ENCODE measurements around the gene TAP1. TPM values are rescaled to one million over a fixed set of nuclear protein-coding genes. Genes with fewer than 3 reads are reported as not detected.

Gene TAP1
- total RNA-seq, 8 experiments from 2014 or later = 0.18 to 115 (median 12.6) TPM

GRCh38 chr6:32799740-32800139 lies 53.8 kb downstream of the TAP1 start:
- H3K4me3 ChIP-seq = no peak overlapping the region
- no peak for ATAC-seq (replicated peaks in 6 of 8)
- H3K4me1 ChIP-seq (replicated peaks in 1 of 2) = no peaks in the 10 kb centered on the region
- in situ Hi-C loops (cut with MboI; ENCODE audit: low pct_unique_long_range_greater_than_20kb in 2 of 9, low sequenced_read_pairs in 9 of 9, unreplicated experiment in 9 of 9) = loop anchor here in 6 of 9 experiments (10.0 to 25.0 kb wide), 4 partner anchors 362 to 562 kb away; partner anchors contain the start of genes BTNL2 (in 3 of the 6) and HLA-DRA (in 1 of the 6)
- WGBS, 10 experiments = 20 to 100% (median 66%) methylated on average over 1 to 3 of the region's 3 CpGs; no CpG with 5 or more reads in 2 of the 10 experiments
- H3K27ac ChIP-seq = no peak overlapping the region

- no peaks in the 10 kb centered on the region for H3K4me1 ChIP-seq (replicated peaks in 1 of 2)
- H3K27ac ChIP-seq = no peak overlapping the region
- ATAC-seq (replicated peaks in 6 of 8) = no peak
- WGBS, 10 experiments = 69 to 100% (median 95%) methylated on average over 2 to 3 of the region's 3 CpGs; no CpG with 5 or more reads in 3 of the 10 experiments
- no peak overlapping the region for H3K4me3 ChIP-seq
- in situ Hi-C loops (cut with MboI; ENCODE audit: low pct_unique_long_range_greater_than_20kb in 2 of 9, low sequenced_read_pairs in 9 of 9, unreplicated experiment in 9 of 9) = loop anchor here in 6 of 9 experiments (10.0 to 25.0 kb wide), 4 partner anchors 362 to 562 kb away; partner anchors contain the start of genes BTNL2 (in 3 of the 6) and HLA-DRA (in 1 of the 6)
These were observed 54.3 kb downstream of the TAP1 start for GRCh38 chr6:32799168-32799567.

- peak; percentile 60 to 95 (median 78) for ATAC-seq (replicated peaks in 6 of 8)
- in situ Hi-C loops (cut with MboI; ENCODE audit: low pct_unique_long_range_greater_than_20kb in 2 of 9, low sequenced_read_pairs in 9 of 9, unreplicated experiment in 9 of 9) = loop anchor here in 6 of 9 experiments (10.0 to 25.0 kb wide), 4 partner anchors 360 to 560 kb away; partner anchors contain the start of genes BTNL2 (in 3 of the 6) and HLA-DRA (in 1 of the 6)
- Histone ChIP-seq H3K27ac (no peak overlapping the region), H3K4me1 (replicated peaks in 1 of 2) (no peaks in the 10 kb centered on the region), H3K4me3 (peak overlapping the region in 1 of 5 donors; percentile 9)
- whole genome bisulfite sequencing, 10 experiments = 0 to 26% (median 19%) methylated on average over 3 to 24 of the region's 30 CpGs
These were observed 56.4 kb downstream of the TAP1 start for GRCh38 chr6:32796848-32797776.

Other genes starting within 250 kb of the TAP1 start
- under 1 TPM in 4 of 8 experiments, not detected in 4; 0.13 to 0.57 (median 0.17) TPM for gene HLA-DQA1, start 216.3 kb downstream of the TAP1 start, total RNA-seq
- gene HLA-DQB1, start 187.0 kb downstream of the TAP1 start, total RNA-seq = 1 to 10 TPM in 1 of 8 experiments, under 1 TPM in 3, not detected in 4; 0.25 to 1.1 (median 0.54) TPM
- gene HLA-DQA2, start 112.3 kb downstream of the TAP1 start, total RNA-seq = under 1 TPM in 1 of 8 experiments, not detected in 7; 0.14 TPM
- gene HLA-DQB2, start 90.2 kb downstream of the TAP1 start, total RNA-seq = under 1 TPM in 3 of 8 experiments, not detected in 5; 0.08 to 0.19 (median 0.15) TPM
- 1 to 10 TPM in 2 of 8 experiments, under 1 TPM in 1, not detected in 5; 0.47 to 1.4 (median 1.1) TPM for gene HLA-DOB, start 36.7 kb downstream of the TAP1 start, total RNA-seq
- gene TAP2, start 15.0 kb downstream of the TAP1 start, total RNA-seq = 100 to 1,000 TPM in 1 of 8 experiments, 10 to 100 TPM in 3, 1 to 10 TPM in 4; 1.7 to 104 (median 13.5) TPM
- gene PSMB8, start 9.7 kb downstream of the TAP1 start, total RNA-seq = 100 to 1,000 TPM in 1 of 8 experiments, 10 to 100 TPM in 3, under 1 TPM in 2, not detected in 2; 0.14 to 252 (median 41.8) TPM
- 10 to 100 TPM in 4 of 8 experiments, under 1 TPM in 2, not detected in 2; 0.05 to 72.7 (median 11.4) TPM for gene PSMB9, start 488 bp upstream of the TAP1 start, total RNA-seq
- gene HLA-DMB, start 87.3 kb upstream of the TAP1 start, total RNA-seq = 1 to 10 TPM in 1 of 8 experiments, under 1 TPM in 7; 0.14 to 1.1 (median 0.34) TPM
- 1 to 10 TPM in 4 of 8 experiments, under 1 TPM in 4; 0.46 to 6.1 (median 1.3) TPM for gene HLA-DMA, start 99.4 kb upstream of the TAP1 start, total RNA-seq
- 100 to 1,000 TPM; 124 to 401 (median 193) TPM for gene BRD2, start 114.9 kb upstream of the TAP1 start, total RNA-seq
- 1 to 10 TPM in 1 of 8 experiments, under 1 TPM in 7; 0.21 to 1.3 (median 0.54) TPM for gene HLA-DOA, start 155.9 kb upstream of the TAP1 start, total RNA-seq
- gene HLA-DPA1, start 219.9 kb upstream of the TAP1 start, total RNA-seq = 1 to 10 TPM in 2 of 8 experiments, under 1 TPM in 6; 0.09 to 6.9 (median 0.40) TPM
- 10 to 100 TPM in 1 of 8 experiments, 1 to 10 TPM in 6, under 1 TPM in 1; 0.55 to 16.5 (median 2.1) TPM for gene HLA-DPB1, start 222.3 kb upstream of the TAP1 start, total RNA-seq